Progenitor cell of endocrine pancreas (in vitro differentiated cells): ENCODE measurements around the gene POLR3K. TPM values are rescaled to one million over a fixed set of nuclear protein-coding genes. Genes with fewer than 3 reads are reported as not detected.
A peak's percentile ranks its signal among the peaks of the same experiment; 100 is the strongest.

Experiments used
- DNase-seq: peaks from one replicate; pipeline ENCODE4 v3.0.0; 2021; ENCODE audit warnings: low spot score; ENCODE audit not compliant: unreplicated experiment
- H3K27ac Mint-ChIP-seq: 2 replicates; pipeline ENCODE4 v1.8.0; 2021; ENCODE audit warnings: mild to moderate bottlenecking, moderate library complexity, mixed read lengths
- H3K27me3 Mint-ChIP-seq: 2 replicates; pipeline ENCODE4 v1.8.0; 2021; ENCODE audit warnings: mixed read lengths
- H3K36me3 Mint-ChIP-seq: 2 replicates; pipeline ENCODE4 v1.8.0; 2022; ENCODE audit warnings: mixed read lengths; ENCODE audit not compliant: insufficient read depth
- H3K4me1 Mint-ChIP-seq: 2 replicates; pipeline ENCODE4 v1.8.0; 2021; ENCODE audit warnings: low read depth, mixed read lengths
- H3K4me3 Mint-ChIP-seq: 2 replicates; pipeline ENCODE4 v1.8.0; 2021; ENCODE audit warnings: low read depth, mild to moderate bottlenecking, moderate library complexity, mixed read lengths
- H3K9me3 Mint-ChIP-seq: 2 replicates; pipeline ENCODE4 v1.8.0; 2021; ENCODE audit warnings: low read depth, mixed read lengths
- long read RNA-seq: library from polyadenylated mRNA; unstranded; transcript quantifications from one replicate; pipeline ENCODE4 v2.0.0, GENCODE V29; 2020
- total RNA-seq: library from RNA; stranded (reverse); gene quantifications from 2 replicates; pipeline ENCODE4 v1.2.1, GENCODE V29; 2021
- TF ChIP-seq, protein P1 (sequence below): fragments of 200-600 bp; sonication (generic); IDR thresholded peaks from one replicate; pipeline ENCODE4 v1.5.0; 2021; ENCODE audit warnings: antibody characterized with exemption, mild to moderate bottlenecking; ENCODE audit not compliant: unreplicated experiment

Gene POLR3K
- 11.1 and 13.9 TPM in 2 replicates for total RNA-seq
- long read RNA-seq, partial matches to known transcripts, result 0 of 4 reads
- long read RNA-seq, other reads (novel, unspliced or antisense), result 0 of 4 reads

GRCh38 chr16:53346-54236 lies at the start of gene POLR3K, which contains the start of gene SNRNP25:
Gene POLR3K (minus strand): TSS chr16:53608. CDS start chr16:53586, 22 bp downstream.
Gene SNRNP25 (plus strand): TSS chr16:53828. CDS start chr16:54017, 189 bp downstream.
- Mint-ChIP-seq H3K4me3 (peak within 1 kb of the TSS; percentile 84), H3K27ac (peak within 1 kb of the TSS; percentile 94), H3K36me3 (peaks cover 16% of the 10 kb centered on the region), H3K4me1 (peaks cover 4% of the 10 kb centered on the region), H3K27me3 (no peaks in the 10 kb centered on the region), H3K9me3 (no peaks in the 10 kb centered on the region)
- DNase-seq, result peak; percentile 97
- TF ChIP-seq, protein P1, sequence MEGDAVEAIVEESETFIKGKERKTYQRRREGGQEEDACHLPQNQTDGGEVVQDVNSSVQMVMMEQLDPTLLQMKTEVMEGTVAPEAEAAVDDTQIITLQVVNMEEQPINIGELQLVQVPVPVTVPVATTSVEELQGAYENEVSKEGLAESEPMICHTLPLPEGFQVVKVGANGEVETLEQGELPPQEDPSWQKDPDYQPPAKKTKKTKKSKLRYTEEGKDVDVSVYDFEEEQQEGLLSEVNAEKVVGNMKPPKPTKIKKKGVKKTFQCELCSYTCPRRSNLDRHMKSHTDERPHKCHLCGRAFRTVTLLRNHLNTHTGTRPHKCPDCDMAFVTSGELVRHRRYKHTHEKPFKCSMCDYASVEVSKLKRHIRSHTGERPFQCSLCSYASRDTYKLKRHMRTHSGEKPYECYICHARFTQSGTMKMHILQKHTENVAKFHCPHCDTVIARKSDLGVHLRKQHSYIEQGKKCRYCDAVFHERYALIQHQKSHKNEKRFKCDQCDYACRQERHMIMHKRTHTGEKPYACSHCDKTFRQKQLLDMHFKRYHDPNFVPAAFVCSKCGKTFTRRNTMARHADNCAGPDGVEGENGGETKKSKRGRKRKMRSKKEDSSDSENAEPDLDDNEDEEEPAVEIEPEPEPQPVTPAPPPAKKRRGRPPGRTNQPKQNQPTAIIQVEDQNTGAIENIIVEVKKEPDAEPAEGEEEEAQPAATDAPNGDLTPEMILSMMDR, result no peak

GRCh38 chr16:102060-102855 lies 48.9 kb upstream of the POLR3K start:
- TF ChIP-seq, protein P1, result no peak
- H3K27ac Mint-ChIP-seq, result peak overlapping the region; percentile 16

GRCh38 chr16:101586-101985 lies 48.2 kb upstream of the POLR3K start:
- H3K36me3 Mint-ChIP-seq, result peaks cover under 1% of the 10 kb centered on the region
- no peak overlapping the region for H3K4me3 Mint-ChIP-seq
- H3K9me3 Mint-ChIP-seq, result no peaks in the 10 kb centered on the region
- no peaks in the 10 kb centered on the region for H3K4me1 Mint-ChIP-seq
- DNase-seq, result no peak
- TF ChIP-seq, protein P1, result no peak
- peak overlapping the region; percentile 82 for H3K27ac Mint-ChIP-seq
- no peaks in the 10 kb centered on the region for H3K27me3 Mint-ChIP-seq

More at GRCh38 chr16:102060-102855, 48.9 kb upstream of the POLR3K start:
- Mint-ChIP-seq H3K36me3 (peaks cover 1% of the 10 kb centered on the region), H3K4me3 (no peak overlapping the region), H3K9me3 (no peaks in the 10 kb centered on the region), H3K27me3 (no peaks in the 10 kb centered on the region), H3K4me1 (no peaks in the 10 kb centered on the region)
- DNase-seq, result no peak

- Mint-ChIP-seq H3K4me1 (no peaks in the 10 kb centered on the region), H3K4me3 (no peak overlapping the region), H3K27me3 (no peaks in the 10 kb centered on the region), H3K27ac (no peak overlapping the region), H3K9me3 (no peaks in the 10 kb centered on the region), H3K36me3 (no peaks in the 10 kb centered on the region)
- TF ChIP-seq, protein P1, result no peak
- no peak for DNase-seq
Measured at GRCh38 chr16:100989-101388, 47.6 kb upstream of the POLR3K start.

GRCh38 chr16:97822-98221 lies 44.4 kb upstream of the POLR3K start:
- Mint-ChIP-seq H3K36me3 (no peaks in the 10 kb centered on the region), H3K4me3 (no peak overlapping the region), H3K27ac (no peak overlapping the region), H3K9me3 (no peaks in the 10 kb centered on the region), H3K4me1 (no peaks in the 10 kb centered on the region), H3K27me3 (no peaks in the 10 kb centered on the region)
- DNase-seq, result no peak
- TF ChIP-seq, protein P1, result no peak
